NCI-H1048 (cell line): ENCODE data around the gene TYRO3.

ENCODE experiments used
- DNase-seq: peaks from one replicate; lab custom pipeline; 2025; lab: John Stamatoyannopoulos, UW

Gene TYRO3

DNA sequence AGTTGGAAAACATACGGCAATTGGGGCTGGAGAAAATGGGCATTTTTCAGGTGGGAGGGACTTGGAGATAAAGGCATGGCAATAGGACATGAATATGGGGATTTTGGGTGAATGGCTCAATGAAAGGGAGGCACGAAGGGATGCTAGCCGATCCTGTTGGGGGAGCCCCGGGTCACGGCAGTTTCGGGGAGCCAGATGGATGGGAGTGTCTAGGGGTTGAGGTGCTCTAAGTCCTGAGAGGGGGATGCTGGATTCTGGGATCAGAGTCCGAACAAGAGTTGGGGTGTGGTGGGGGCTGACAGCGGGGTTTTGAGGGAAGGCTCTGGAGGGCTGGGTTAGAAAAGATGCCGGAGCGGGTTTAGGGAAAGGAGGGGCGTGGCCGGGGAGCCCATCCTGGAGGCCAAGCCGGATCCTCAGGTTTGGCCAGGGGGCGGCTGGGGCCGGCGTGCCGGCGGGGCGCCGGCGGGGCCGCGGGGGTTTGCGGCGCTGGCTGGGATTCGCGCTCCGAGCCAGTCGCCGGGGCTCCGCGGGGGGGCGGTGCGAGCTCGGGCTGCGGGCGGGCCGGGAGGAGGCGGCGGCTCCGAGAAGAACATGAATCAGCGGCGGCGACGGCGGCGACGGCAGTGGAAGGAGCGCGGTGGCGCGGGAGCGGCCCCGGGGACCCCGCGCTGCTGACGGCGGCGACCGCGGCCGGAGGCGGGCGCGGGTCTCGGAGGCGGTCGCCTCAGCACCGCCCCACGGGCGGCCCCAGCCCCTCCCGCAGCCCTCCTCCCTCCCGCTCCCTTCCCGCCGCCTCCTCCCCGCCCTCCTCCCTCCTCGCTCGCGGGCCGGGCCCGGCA is at the start of gene TYRO3:
TYRO3 (plus strand) TSS at position 813 of the 839 bp plus-strand sequence. CDS start 46 bp downstream, outside the sequence.
- peak; percentile 5 for DNase-seq

DNA sequence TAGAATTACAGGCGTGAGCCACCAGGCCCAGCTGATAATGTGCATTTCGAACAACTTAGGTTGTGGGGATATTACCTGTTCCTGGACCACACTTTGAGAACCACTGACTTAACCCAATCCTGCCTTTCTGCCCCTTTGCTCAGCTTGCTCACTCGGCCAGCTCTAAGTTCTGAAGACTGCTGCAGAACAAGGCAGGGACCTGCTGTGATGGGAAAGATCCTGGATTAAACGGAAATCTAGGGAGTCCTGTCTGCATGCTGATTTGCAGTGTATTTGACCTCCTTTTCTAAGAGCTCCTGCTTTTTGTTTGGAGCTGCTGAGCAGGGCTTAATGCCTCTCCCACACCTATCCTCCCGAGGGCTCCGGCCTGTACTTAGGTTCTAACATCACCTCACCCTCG is 48.3 kb upstream of the TYRO3 start:
- no peak for DNase-seq

DNA sequence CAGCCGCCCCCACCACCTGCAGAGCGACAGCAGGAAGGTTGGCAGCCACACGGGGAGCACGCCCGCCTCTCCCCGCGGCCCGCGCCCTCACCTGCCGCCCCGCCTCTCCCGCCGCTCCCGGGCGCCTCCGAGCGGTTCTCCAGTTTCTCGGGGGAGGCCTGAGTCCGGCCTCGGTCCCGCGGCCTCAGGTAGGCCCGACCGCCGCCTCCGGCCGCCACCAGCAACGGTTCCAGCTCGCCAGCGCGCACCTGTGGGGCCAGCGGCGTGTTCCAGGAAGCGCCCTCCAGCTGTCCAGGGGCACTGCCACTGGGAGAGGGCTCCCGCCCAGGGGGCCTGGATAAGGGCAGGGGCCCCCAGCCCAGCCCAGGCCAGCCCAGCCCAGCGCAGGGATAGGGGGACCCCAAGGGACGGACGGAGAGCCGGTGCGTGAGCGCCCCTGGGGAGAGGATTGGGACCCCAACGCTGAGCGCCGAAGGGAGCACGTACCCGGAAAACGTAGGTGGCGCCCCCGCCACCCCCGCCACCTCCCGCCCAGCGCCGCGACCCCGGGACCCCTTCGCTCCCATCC is 47.6 kb upstream of the TYRO3 start:
- no peak for DNase-seq

DNA sequence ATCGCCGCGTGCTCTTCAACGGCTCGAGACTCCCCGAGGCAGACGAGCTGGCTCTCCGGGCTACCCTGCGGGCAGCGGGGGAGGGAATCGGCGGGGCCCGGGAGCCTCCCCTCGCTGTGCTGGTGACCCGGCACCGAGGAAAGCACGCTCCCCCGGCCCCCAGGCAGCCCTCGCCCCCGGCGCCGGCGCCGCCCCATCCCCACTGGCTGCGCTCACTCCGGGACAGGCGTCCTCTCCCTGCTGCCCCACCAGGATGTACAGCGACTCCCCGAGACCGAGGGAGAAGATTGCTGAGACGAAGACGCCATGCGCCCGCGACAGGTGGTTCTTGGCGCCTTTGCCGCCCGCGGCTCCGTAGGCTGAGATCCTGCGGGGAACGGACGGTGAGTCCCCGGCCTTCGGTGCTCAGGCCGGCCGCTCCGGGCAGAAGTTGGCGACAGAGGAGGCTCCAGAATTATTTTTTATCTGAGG is 47.1 kb upstream of the TYRO3 start:
- DNase-seq, result no peak

DNA sequence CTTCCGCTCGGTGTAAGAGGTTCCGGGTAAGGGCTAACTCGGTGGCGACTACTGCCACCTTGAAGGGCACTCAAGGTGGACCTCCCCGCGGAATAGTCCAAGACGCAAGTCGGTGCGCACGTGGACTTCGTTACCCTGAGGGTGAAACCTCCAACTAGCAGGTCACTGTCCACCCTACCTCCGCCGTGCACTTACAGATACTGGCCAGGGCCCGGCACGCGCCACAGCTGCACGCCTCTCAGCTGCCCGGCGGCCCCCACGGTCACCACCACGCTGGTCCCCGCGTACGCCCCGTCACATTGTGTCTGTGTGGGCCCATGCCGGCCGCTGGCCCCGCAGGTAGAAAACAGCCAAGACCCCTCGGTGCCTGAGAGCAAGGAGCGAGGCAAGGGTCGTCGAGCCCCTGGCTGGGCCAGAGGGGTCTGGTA is 46.5 kb upstream of the TYRO3 start:
- no peak for DNase-seq

DNA sequence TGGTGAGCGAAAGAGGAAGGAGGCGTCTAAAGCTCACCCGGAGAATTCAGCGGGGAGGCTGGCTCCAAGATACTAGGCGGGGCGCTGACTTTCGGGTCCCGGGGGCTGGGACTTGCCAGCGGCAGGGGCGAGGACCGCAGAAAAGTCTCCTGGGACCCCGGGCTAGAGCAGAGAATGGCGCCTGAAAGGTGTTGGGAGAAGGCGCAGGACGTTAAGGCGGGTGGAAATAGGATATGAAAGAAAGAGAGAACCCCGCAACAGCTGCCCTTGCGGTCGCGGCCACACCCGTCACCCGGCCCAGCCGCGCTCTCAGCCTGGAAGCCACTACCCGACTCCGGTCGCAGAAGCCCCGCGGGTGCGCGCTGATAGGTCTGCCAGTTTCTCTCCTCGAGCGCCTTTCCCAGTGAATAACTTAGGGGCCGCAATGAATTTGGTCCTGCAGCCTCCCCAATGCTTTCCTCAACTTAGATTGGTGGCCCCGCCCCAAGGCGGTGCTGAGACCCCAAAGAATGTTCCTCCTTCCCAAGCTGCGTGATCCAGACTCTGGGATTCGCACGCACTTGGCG is 46.0 kb upstream of the TYRO3 start:
- DNase-seq, result no peak

DNA sequence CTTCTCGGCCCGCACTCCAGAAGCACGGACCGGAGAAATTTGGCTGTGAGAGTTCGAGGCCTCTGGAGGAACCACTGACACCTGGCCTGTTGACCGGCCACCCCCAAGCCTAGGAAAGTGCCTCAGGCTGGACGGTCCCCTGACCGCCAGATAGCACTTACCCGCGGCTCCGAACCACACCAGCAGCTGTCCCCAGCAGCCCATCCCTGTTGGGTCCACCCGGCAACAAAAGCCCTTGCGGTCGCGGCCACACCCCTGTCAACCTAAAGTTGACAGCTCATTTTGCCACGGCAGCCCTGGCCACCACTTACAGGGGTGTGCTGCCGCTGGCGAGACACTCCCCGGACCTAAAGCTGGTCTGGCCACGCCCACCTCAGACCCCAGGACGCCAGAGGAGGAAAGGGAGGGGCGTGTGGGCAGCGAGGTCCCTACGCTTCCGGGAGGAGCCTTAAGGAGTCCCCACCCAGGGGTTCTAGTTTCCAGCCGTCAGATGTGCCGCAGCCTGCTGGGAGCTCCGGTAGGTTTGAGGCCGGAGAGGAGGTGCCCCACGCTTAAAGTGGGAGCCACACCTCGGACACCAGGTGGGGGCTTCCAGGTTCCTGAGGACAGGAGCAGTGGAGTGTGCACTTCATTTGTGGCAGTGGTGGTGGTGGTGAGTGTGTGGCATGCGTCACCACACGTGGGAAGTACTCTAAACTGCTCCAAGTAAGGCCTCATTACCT is 45.3 kb upstream of the TYRO3 start, which contains the start of gene LTK:
LTK (minus strand) TSS at position 322 of the 722 bp plus-strand sequence; CDS start at position 204, 118 bp downstream.
- no peak for DNase-seq

DNA sequence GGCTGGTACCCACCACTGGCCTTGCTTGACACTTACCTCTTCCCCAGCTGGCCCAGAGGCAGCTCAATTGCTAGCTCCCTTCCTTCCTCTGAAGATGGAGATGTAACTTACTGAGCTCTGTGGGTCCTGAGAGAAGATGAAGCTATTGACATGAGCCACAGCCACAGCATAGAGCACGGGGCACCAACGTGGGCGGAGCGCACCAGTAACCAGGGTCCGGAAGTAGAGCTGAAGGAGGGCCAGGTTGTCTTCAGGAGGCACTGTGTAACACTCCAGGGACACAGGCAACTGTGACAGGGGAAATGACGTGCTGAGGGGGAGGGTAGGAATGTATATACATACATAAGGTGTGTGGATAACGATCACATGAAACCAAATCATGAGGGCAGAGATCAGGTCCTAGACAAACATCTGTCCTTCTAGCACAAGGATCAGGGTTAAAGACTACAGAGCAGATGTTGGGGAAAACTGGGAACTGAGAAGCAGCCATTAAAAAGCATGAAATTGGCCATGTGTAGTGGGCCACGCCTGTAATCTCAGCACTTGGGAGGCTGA is 41.0 kb upstream of the TYRO3 start:
- DNase-seq, result no peak

DNA sequence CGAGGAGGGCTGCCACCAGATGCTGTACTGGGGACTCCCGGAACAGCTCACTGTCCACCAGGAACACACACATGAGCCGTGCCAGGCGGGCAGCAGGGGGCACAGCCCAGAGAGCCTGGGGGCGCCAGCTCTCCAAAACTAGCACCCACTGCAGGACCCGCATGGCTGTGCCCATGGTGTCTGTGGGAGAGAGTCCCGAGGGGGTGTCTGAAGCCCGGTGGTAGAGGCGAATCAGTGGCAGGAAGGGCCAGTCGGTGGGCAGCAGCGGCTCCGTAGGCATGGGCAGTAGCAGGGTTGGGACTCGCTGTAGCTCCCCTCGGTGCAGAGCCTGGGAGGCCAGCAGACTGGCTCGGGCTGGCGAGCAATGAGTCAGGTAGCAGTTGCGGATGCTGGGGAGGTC is 38.4 kb upstream of the TYRO3 start:
- DNase-seq, result no peak

DNA sequence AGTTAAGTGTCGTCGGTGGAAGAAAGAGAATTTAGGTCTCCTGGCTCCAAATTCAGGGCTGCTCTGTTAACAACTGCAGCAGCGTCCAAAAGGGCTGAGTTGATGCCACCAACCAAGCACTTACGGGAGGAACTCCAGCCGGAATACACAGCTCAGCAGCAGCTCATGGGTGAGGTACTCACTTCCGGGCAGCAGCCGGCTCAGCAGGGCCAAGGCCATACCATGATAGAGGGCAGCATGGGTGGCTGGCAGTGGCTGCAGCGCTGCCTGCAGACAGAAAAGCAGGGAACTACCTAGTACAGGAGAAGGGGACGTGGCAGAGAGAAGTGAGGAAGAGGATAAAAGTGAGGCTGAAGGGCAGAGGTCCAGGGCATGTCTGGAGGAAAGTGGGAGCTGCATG is 37.4 kb upstream of the TYRO3 start:
- DNase-seq, result no peak

DNA sequence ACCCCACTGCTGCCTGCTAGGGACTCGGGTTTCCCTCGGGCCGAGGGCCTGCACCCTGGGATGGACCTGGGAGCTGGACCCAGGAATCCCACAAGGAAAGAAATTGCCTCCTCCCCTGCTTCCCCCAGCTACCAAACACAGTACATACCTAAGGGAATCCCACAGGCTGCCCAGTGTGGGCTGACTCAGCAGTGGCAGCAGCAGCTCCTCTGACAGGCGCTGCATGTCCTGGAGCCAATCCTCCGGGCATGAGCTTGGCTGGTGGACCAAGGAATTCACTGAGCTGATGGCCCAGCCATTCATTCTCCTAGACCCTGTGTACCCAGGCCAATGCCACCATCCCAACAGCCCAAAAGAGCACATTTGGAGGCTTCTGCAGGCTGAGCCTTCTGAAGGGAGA is 35.9 kb upstream of the TYRO3 start:
- DNase-seq, result no peak

DNA sequence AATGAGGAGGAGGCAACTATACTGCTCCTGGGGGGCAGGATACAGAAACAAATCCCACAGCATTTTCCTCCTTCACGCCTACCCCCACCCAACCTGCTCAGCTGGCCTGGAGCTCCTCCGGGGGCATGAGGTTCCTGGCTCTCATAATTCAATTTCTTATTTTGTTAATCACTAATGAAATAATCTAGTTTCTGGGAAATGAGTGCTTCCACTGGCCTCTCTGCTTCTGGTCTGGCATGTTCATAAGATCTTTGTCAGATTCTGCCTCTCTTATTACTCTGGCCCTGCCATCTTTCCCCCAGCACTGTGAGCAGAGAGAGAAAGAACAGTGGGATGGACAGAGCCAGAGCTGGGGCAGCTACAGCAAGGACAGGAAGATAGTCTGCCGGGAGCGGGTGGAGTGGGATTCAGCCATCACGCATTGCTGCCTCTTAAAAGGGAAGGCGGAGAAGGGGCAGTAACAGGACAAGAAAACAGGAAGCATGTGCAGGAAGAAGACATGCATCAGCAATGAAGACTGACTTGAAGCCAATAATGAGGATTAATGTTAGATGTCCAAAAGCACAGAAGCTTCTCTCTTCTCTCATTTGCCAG is 28.6 kb upstream of the TYRO3 start:
- no peak for DNase-seq

DNA sequence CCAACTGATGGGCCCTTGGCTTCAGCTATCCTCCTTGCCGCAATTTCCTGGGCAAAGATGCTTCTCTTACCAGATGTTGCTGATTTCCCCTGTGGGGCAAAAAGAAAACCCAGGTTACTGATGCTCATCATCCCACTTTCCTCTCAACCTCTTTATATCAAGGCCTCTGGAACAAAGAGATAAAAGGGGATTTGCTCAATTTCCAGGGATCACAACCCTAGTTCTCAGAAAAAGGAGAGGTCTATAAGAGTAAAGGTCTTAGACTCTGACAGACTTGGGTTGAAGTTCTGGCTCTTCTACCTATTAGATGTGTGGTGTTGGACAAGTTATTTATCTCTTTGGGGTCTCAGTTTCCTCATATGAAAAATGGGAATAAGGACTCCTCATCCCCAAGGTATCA is 23.5 kb upstream of the TYRO3 start:
- no peak for DNase-seq

DNA sequence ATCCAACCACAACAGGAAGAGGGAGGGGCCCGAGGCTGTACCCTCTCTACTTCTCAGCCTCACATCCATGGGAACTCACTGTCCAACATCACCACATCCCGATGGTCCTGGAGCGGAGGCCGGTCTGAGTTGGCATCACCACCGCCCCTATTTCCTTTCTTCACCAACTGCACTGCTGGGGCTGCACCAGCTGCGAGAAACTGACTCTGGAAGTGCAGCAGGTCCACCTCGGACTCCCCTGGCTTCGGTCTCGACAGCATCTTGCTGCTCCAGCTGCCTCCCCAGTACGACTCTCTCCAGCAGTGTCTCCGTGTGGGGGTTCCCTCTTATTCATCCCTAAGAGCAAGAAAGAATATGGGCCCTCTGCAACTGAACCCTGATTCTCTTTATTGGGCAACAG is 22.1 kb upstream of the TYRO3 start:
- DNase-seq, result no peak

DNA sequence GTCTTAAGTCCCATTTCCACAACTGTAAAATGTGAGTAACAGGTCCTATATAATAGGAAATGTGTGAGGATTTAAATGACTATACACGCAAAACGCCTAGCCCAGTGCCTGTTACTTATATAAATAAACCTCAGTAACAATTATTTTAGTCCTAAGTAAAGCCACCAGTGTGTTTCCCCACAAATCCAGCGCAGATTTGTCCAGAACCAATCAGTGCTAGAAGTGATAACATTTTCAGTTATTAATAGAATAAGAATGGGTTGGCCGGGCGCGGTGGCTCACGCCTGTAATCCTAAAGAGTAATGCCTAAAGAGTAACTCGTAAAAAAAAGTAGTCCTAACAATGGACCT is 15.5 kb upstream of the TYRO3 start:
- no peak for DNase-seq

DNA sequence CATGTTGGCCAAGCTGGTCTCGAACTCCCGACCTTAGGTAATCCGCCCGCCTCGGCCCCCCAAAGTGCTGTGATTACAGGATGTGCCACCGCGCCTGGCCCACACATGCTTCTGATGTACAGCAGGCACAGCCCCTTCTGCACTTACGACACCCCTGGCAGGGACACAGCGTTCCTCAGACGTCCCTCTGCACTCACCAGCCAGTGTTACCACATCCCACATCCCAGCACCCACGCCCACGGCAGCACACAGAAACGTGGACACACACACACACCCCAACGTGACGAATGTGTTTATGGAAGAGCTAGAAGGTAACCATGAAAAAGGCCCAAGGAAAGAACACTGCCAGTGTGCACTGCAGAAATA is 14.4 kb upstream of the TYRO3 start:
- DNase-seq, result no peak

DNA sequence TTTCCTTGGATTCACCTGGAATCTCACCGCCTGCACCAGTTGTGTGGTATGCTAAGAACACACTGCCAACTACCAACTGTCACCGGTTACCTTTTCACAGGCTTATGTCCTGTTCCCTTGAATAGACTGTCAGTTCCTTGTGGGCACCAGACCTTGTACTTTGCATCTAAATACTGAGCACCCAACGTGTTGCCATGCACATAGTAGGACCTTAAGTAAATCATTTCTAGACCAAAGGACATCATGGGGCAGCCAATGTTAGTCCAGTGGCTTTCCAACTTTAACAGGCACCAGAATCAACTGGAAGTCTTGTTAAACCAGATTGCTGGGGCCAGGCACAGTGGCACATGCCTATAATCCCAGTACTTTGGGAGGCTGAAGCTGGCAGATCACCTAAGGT is 13.8 kb upstream of the TYRO3 start:
- DNase-seq, result no peak

DNA sequence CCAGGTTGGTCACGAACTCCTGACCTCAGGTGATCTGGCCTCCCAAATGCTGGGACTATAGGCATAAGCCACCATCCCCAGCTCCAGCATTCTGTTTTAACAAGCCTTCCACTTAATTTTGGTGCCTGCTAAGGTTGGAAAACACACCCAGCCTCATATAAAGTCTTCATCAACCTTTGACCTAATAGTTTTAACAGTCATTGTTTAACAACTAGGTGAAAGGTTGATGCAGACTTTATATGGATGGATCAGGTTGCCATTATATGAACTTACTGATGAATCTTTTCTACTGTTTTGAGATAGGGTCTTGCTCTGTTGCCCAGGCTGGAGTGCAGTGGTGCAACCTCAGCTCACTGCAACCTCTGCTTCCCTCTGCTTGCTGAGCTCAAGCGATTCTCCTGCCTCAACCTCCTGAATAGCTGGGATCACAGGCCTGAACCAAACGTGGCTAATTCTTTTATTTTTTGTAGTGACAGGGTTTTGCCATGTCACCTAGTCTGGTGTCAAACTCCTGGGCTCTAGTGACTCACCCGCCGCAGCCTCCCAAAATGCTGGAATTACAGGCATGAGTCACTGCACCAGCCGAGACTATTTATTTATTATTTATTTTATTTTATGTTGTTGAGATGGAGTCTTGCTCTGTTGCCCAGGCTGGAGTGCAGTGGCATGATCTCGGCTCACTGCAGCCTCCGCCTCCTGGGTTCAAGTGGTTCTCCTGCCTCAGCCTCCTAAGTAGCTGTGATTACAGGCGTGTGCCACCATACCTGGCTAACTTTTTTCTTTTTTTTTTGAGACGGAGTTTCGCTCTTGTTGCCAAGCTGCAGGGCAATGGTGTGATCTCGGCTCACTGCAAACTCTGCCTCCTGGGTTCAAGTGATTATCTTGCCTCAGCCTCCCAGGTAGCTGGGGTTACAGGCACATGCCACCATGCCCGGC is 11.9 kb upstream of the TYRO3 start:
- no peak for DNase-seq

DNA sequence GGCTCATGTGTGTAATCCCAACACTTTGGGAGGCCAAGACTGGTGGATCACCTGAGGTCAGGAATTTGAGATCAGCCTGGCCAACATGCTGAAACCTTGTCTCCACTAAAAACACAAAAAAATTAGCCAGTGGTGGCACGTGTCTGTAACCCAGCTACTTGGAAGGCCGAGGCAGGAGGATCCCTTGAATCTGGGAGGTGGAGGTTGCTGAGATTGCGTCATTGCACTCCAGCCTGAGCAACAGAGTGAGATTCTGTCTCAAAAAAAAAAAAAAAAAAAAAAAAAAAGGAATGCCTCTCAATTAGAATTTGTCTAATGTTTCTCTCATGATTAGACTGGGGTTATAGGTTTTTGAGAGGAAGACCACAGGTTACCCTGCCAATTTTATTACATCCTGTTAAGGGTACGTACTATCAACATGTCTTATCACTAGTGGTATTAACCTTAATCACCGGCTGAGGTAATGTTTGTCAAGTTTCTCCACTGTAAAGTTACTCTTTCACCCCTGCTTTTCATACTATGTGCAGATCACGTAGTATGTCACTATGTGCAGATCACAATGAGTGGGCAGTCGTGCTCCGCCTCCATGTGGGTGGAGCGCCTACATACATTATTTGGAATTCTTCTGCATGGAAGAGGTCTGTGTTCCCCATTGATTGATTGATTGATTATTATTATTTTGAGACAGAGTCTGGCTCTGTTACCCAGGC is 8.8 kb upstream of the TYRO3 start:
- DNase-seq, result no peak

DNA sequence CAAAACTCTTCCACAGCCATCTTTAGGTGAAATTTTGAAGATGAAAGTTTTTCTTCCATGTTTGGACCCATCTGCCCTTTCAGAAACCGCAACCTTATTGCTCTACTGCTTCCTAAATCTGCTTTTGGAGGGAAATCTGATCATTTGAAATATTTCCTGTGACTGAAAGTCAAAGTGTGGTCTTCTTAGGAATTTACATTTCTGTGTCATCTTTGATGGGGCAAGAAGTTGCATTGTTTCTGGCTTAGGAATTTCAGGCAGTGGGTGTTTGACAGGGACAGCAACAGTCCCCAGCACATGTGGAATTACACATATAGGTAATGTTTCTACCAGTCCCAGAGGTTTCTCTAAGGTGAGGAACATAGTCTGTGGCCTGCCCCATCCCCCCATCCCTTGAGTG is 5.3 kb upstream of the TYRO3 start:
- no peak for DNase-seq
